ENCODE measurements around the gene SNAI1.
"Not testable (repeated sequence)": the region's sequence is repeated elsewhere in the genome, so short reads cannot be mapped to it uniquely, and the experiment has no call there.

The SNAI1 gene

DNA sequence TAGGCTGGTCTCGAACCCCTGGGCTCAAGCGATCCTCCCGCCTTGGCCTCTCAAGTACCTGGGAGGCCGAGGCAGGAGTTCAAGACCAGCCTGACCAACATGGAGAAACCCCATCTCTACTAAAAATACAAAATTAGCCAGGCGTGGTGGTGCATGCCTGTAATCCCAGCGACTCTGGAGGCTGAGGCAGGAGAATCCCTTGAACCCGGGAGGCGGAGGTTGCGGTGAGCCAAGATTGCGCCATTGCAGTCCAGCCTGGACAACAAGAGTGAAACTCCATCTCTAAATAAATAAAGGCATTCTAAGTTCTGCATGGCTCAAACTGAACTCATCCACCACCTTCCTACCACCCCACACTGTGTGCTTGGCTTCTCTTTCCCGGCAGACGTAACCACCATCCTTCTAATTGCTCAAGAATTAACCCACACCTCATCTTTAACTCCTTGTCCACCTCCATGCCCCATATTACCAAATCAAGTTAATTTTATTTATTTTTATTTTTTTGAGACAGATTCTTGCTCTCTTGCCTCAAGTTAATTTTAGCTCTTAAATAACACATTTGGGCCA, 26.9 kb upstream of the SNAI1 start:
- H3K27me3 ChIP-seq (ENCODE audit: insufficient read depth, low read length, poor library complexity); H3K79me2 ChIP-seq (ENCODE audit: control insufficient read depth, insufficient read depth, low read length); H3K27ac ChIP-seq (ENCODE audit: low read depth, low read length); H2AK5ac ChIP-seq (ENCODE audit: low read length); H2BK5ac ChIP-seq (ENCODE audit: low read length); H3K23ac ChIP-seq (ENCODE audit: low read length); H3K79me1 ChIP-seq (ENCODE audit: low read length); DNase-seq; H3K4me2 ChIP-seq (ENCODE audit: low read length); H4K5ac ChIP-seq (ENCODE audit: low read length); H3K4ac ChIP-seq (ENCODE audit: low read depth, low read length); H4K8ac ChIP-seq (ENCODE audit: low read depth, low read length); H2BK120ac ChIP-seq (ENCODE audit: low read depth, low read length); H3K36me3 ChIP-seq (ENCODE audit: control insufficient read depth, insufficient read depth, low read length); H3K9ac ChIP-seq (ENCODE audit: low read length); H3K4me1 ChIP-seq (ENCODE audit: control insufficient read depth, low read depth, low read length); H3K18ac ChIP-seq (ENCODE audit: low read length); H2BK15ac ChIP-seq (replicated peaks; ENCODE audit: low read depth); H3K4me3 ChIP-seq (ENCODE audit: low read length); H3K56ac ChIP-seq (ENCODE audit: low read length): not testable (repeated sequence)
- no CpG with 5 or more reads among the region's 12 CpGs for WGBS (ENCODE audit: extremely low coverage, insufficient coverage, low lambda C conversion rate)

DNA sequence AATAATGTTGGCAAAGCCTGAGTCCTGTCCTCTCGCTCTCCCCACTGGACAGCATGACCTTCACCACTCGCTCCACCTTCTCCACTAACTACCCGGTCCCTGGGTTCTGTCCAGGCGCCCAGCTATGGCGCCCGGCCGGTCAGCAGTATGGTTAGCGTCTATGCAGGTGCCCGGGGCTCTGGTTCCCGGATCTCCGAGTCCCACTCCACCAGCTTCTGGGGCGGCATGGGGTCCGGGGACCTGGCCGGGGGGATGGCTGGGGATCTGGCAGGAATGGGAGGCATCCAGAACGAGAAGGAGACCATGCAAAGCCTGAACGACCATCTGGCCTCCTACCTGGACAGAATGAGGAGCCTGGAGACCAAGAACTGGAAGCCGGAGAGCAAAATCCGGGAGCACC, 26.1 kb upstream of the SNAI1 start:
- Histone ChIP-seq H3K4me1 (ENCODE audit: control insufficient read depth, low read depth, low read length) (no peaks in the 10 kb centered on the region), H2AK5ac (ENCODE audit: low read length) (no peak overlapping the region), H3K23ac (ENCODE audit: low read length) (no peak overlapping the region), H3K79me1 (ENCODE audit: low read length) (no peaks in the 10 kb centered on the region), H2BK5ac (ENCODE audit: low read length) (no peak overlapping the region), H4K8ac (ENCODE audit: low read depth, low read length) (no peak overlapping the region), H3K56ac (ENCODE audit: low read length) (no peak overlapping the region), H3K9ac (ENCODE audit: low read length) (no peak overlapping the region), H3K27me3 (ENCODE audit: insufficient read depth, low read length, poor library complexity) (no peaks in the 10 kb centered on the region), H2BK15ac (replicated peaks; ENCODE audit: low read depth) (no peak overlapping the region), H3K27ac (ENCODE audit: low read depth, low read length) (no peak overlapping the region), H3K4me2 (ENCODE audit: low read length) (no peak overlapping the region), H4K5ac (ENCODE audit: low read length) (no peak overlapping the region), H3K18ac (ENCODE audit: low read length) (no peak overlapping the region), H3K79me2 (ENCODE audit: control insufficient read depth, insufficient read depth, low read length) (no peaks in the 10 kb centered on the region), H3K4me3 (ENCODE audit: low read length) (no peak overlapping the region), H3K4ac (ENCODE audit: low read depth, low read length) (no peak overlapping the region), H2BK120ac (ENCODE audit: low read depth, low read length) (no peak overlapping the region), H3K36me3 (ENCODE audit: control insufficient read depth, insufficient read depth, low read length) (peaks cover 6% of the 10 kb centered on the region)
- DNase-seq: no peak
- no CpG with 5 or more reads among the region's 18 CpGs for WGBS (ENCODE audit: extremely low coverage, insufficient coverage, low lambda C conversion rate)

DNA sequence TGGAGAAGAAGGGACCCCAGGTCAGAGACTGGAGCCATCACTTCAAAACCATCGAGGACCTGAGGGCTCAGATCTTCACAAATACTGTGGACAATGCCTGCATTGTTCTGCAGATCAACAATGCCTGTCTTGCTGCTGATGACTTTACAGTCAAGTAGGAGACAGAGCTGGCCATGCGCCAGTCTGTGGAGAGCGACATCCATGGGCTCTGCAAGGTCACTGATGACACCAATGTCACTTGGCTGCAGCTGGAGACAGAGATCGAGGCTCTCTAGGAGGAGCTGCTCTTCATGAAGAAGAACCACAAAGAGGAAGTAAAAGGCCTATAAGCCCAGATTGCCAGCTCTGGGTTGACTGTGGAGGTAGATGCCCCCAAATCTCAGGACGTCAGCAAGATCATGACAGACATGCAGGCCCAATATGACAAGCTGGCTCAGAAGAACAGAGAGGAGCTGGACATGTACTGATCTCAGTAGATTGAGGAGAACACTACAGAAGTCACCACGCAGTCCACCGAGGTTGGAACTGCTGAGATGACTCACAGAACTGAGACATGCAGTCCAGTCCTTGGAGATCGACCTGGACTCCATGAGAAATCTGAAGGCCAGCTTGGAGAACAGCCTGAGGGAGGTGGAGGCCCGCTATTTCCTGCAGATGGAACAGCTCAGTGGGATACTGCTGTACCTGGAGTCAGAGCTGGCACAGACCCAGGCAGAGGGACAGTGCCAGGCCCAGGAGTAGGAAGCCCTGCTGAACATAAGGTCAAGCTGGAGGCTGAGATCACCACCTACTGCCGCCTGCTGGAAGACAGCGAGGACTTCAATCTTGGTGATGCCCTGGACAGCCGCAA, 25.5 kb upstream of the SNAI1 start:
- H3K79me2 ChIP-seq (ENCODE audit: control insufficient read depth, insufficient read depth, low read length); H3K9ac ChIP-seq (ENCODE audit: low read length); H3K4me1 ChIP-seq (ENCODE audit: control insufficient read depth, low read depth, low read length); DNase-seq; H2BK15ac ChIP-seq (replicated peaks; ENCODE audit: low read depth); H3K4ac ChIP-seq (ENCODE audit: low read depth, low read length); H3K18ac ChIP-seq (ENCODE audit: low read length); H3K4me2 ChIP-seq (ENCODE audit: low read length); H3K27ac ChIP-seq (ENCODE audit: low read depth, low read length); H3K27me3 ChIP-seq (ENCODE audit: insufficient read depth, low read length, poor library complexity); H2AK5ac ChIP-seq (ENCODE audit: low read length); H4K5ac ChIP-seq (ENCODE audit: low read length); H4K8ac ChIP-seq (ENCODE audit: low read depth, low read length); H3K23ac ChIP-seq (ENCODE audit: low read length); H3K56ac ChIP-seq (ENCODE audit: low read length); H3K79me1 ChIP-seq (ENCODE audit: low read length); H3K36me3 ChIP-seq (ENCODE audit: control insufficient read depth, insufficient read depth, low read length); H2BK5ac ChIP-seq (ENCODE audit: low read length); H3K4me3 ChIP-seq (ENCODE audit: low read length); H2BK120ac ChIP-seq (ENCODE audit: low read depth, low read length): not testable (repeated sequence)
- no CpG with 5 or more reads among the region's 12 CpGs for WGBS (ENCODE audit: extremely low coverage, insufficient coverage, low lambda C conversion rate)

DNA sequence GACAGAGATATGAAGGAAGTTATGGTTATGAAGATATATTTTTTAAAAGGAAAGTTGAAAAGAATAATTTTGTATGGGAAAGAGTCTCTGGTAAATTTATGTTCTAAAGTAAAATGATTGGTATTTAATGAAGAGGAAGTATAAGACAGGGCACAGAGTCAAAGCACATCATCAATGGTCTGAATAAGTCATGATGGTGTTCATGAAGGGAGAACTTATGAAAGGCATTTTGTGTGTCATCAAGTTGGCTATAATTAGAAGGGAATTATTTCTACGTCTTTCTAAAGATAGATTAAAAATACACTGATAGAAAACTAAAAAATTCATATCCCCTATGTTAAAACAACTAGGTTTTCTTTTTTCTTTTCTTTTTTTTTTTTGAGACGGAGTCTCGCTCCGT, 21.4 kb upstream of the SNAI1 start:
- Histone ChIP-seq H3K4me2 (ENCODE audit: low read length) (no peak overlapping the region), H3K79me2 (ENCODE audit: control insufficient read depth, insufficient read depth, low read length) (no peaks in the 10 kb centered on the region), H3K36me3 (ENCODE audit: control insufficient read depth, insufficient read depth, low read length) (no peaks in the 10 kb centered on the region), H3K4ac (ENCODE audit: low read depth, low read length) (no peak overlapping the region), H2BK15ac (replicated peaks; ENCODE audit: low read depth) (no peak overlapping the region), H3K27ac (ENCODE audit: low read depth, low read length) (no peak overlapping the region), H3K27me3 (ENCODE audit: insufficient read depth, low read length, poor library complexity) (no peaks in the 10 kb centered on the region), H2AK5ac (ENCODE audit: low read length) (no peak overlapping the region), H3K9ac (ENCODE audit: low read length) (no peak overlapping the region), H3K18ac (ENCODE audit: low read length) (no peak overlapping the region), H2BK120ac (ENCODE audit: low read depth, low read length) (no peak overlapping the region), H4K5ac (ENCODE audit: low read length) (no peak overlapping the region), H3K56ac (ENCODE audit: low read length) (no peak overlapping the region), H3K4me3 (ENCODE audit: low read length) (no peak overlapping the region), H3K23ac (ENCODE audit: low read length) (no peak overlapping the region), H3K4me1 (ENCODE audit: control insufficient read depth, low read depth, low read length) (no peaks in the 10 kb centered on the region), H2BK5ac (ENCODE audit: low read length) (no peak overlapping the region), H3K79me1 (ENCODE audit: low read length) (no peaks in the 10 kb centered on the region), H4K8ac (ENCODE audit: low read depth, low read length) (no peak overlapping the region)
- WGBS (ENCODE audit: extremely low coverage, insufficient coverage, low lambda C conversion rate): no CpG with 5 or more reads among the region's 4 CpGs
- DNase-seq: no peak

DNA sequence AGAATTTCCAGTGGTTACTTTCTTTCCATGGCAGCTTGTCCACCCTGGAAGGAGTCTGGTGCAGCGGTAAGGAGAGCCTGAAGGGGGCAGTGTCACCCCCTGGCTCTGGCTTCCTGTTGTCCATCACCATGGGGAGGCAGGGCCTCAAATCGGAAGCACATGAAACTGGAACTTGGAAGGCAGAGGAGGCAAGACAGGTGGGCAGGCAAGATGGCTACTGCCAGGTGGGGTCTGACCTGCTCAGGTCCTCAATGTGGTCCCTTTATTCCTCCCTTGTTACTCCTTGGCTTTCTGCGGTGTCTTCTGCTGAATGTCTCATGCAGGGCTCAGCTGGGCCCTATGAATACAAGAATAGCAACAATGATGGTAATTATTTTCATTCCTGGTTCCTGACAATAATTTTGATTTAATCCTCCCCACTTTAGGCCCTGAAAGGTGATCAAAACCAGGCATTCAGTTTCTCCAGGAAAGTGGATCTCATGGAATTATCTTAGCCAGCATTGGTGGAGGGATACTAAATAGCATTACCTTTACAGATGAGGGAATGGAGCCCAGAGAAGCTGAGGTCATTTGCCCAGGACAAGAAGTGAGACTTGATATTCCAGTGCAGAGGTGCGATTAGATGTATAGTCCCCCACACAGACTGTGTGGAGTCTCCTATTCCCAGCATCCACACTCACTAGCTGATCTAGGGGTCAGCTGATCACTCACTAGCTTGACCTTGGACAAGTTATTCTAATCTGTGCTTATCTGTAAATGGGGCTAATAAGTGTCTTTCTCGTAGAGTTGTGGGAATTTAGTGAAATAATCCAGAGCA, 17.6 kb upstream of the SNAI1 start:
- Histone ChIP-seq H3K4ac (ENCODE audit: low read depth, low read length) (no peak overlapping the region), H3K23ac (ENCODE audit: low read length) (no peak overlapping the region), H2BK15ac (replicated peaks; ENCODE audit: low read depth) (no peak overlapping the region), H3K9ac (ENCODE audit: low read length) (no peak overlapping the region), H3K27me3 (ENCODE audit: insufficient read depth, low read length, poor library complexity) (no peaks in the 10 kb centered on the region), H3K4me2 (ENCODE audit: low read length) (no peak overlapping the region), H4K5ac (ENCODE audit: low read length) (no peak overlapping the region), H3K56ac (ENCODE audit: low read length) (no peak overlapping the region), H2BK120ac (ENCODE audit: low read depth, low read length) (no peak overlapping the region), H3K36me3 (ENCODE audit: control insufficient read depth, insufficient read depth, low read length) (no peaks in the 10 kb centered on the region), H3K18ac (ENCODE audit: low read length) (no peak overlapping the region), H3K79me1 (ENCODE audit: low read length) (no peaks in the 10 kb centered on the region), H3K27ac (ENCODE audit: low read depth, low read length) (no peak overlapping the region), H3K4me3 (ENCODE audit: low read length) (no peak overlapping the region), H3K4me1 (ENCODE audit: control insufficient read depth, low read depth, low read length) (peaks cover 1% of the 10 kb centered on the region), H3K79me2 (ENCODE audit: control insufficient read depth, insufficient read depth, low read length) (no peaks in the 10 kb centered on the region), H2BK5ac (ENCODE audit: low read length) (no peak overlapping the region), H4K8ac (ENCODE audit: low read depth, low read length) (no peak overlapping the region), H2AK5ac (ENCODE audit: low read length) (no peak overlapping the region)
- DNase-seq: peak; percentile 84
- WGBS (ENCODE audit: extremely low coverage, insufficient coverage, low lambda C conversion rate): no CpG with 5 or more reads among the region's 5 CpGs
